Measurements from ENCODE around the gene MRPL49.
"Not testable (repeated sequence)": the region's sequence is repeated elsewhere in the genome, so short reads cannot be mapped to it uniquely, and the experiment has no call there.

The MRPL49 gene

GRCh38 chr11:65117206-65118096 lies 4.7 kb upstream of the MRPL49 start, which contains the start of gene ZNHIT2:
ZNHIT2 (minus strand) TSS chr11:65117701; CDS start chr11:65117653, 48 bp downstream.
- DNase-seq (ENCODE audit: low read depth) = peak; percentile 100

- DNase-seq (ENCODE audit: low read depth) = no peak
Observed at GRCh38 chr11:65118097-65118837, 3.9 kb upstream of the MRPL49 start.

GRCh38 chr11:65118891-65119669 lies 3.0 kb upstream of the MRPL49 start:
- not testable (repeated sequence) for DNase-seq (ENCODE audit: low read depth)

GRCh38 chr11:65119670-65119995 lies 2.5 kb upstream of the MRPL49 start:
- no peak for DNase-seq (ENCODE audit: low read depth)

- DNase-seq (ENCODE audit: low read depth) = no peak
Observed at GRCh38 chr11:65120831-65121230, 1.3 kb upstream of the MRPL49 start.

- no peak for DNase-seq (ENCODE audit: low read depth)
Observed at GRCh38 chr11:65121447-65121864, 665 bp upstream of the MRPL49 start.

- no peak for DNase-seq (ENCODE audit: low read depth)
Observed at GRCh38 chr11:65124480-65125196, 2.5 kb downstream of the MRPL49 start.

GRCh38 chr11:65125197-65126056 lies 3.3 kb downstream of the MRPL49 start:
- no peak for DNase-seq (ENCODE audit: low read depth)

GRCh38 chr11:65126624-65127274 lies 4.6 kb downstream of the MRPL49 start:
- DNase-seq (ENCODE audit: low read depth) = no peak

GRCh38 chr11:65127473-65128181 lies 5.5 kb downstream of the MRPL49 start:
- DNase-seq (ENCODE audit: low read depth) = no peak

- no peak for DNase-seq (ENCODE audit: low read depth)
Observed at GRCh38 chr11:65128182-65129145, 6.3 kb downstream of the MRPL49 start.

GRCh38 chr11:65129649-65130441 lies 7.7 kb downstream of the MRPL49 start:
- DNase-seq (ENCODE audit: low read depth) = no peak

- DNase-seq (ENCODE audit: low read depth) = no peak
Observed at GRCh38 chr11:65130631-65131416, 8.7 kb downstream of the MRPL49 start.

GRCh38 chr11:65131417-65131776 lies 9.3 kb downstream of the MRPL49 start:
- DNase-seq (ENCODE audit: low read depth) = no peak

- no peak for DNase-seq (ENCODE audit: low read depth)
Observed at GRCh38 chr11:65131895-65132237, 9.7 kb downstream of the MRPL49 start.

- no peak for DNase-seq (ENCODE audit: low read depth)
Observed at GRCh38 chr11:65132238-65132987, 10.3 kb downstream of the MRPL49 start.
